Cortex of kidney (tissue), 1 donor: ENCODE measurements around the gene DYNC1H1.
"Not testable (repeated sequence)": the region's sequence is repeated elsewhere in the genome, so short reads cannot be mapped to it uniquely, and the experiment has no call there.

Source experiments
- DNase-seq: peaks from one replicate; lab custom pipeline; 2025; lab: John Stamatoyannopoulos, UW

The DYNC1H1 gene

GRCh38 chr14:101963656-101964296 is 597 bp upstream of the DYNC1H1 start:
- DNase-seq = no peak

- DNase-seq = no peak
These were observed 790 bp downstream of the DYNC1H1 start for GRCh38 chr14:101965181-101965544.

GRCh38 chr14:101965770-101966722 is 1.7 kb downstream of the DYNC1H1 start:
- DNase-seq = no peak

- no peak for DNase-seq
These were observed 2.4 kb downstream of the DYNC1H1 start for GRCh38 chr14:101966742-101967141.

- no peak for DNase-seq
These were observed 3.8 kb downstream of the DYNC1H1 start for GRCh38 chr14:101968186-101968585.

- no peak for DNase-seq
These were observed 5.1 kb downstream of the DYNC1H1 start for GRCh38 chr14:101969481-101969880.

GRCh38 chr14:101970830-101971400 is 6.5 kb downstream of the DYNC1H1 start:
- DNase-seq = no peak

- not testable (repeated sequence) for DNase-seq
These were observed 7.1 kb downstream of the DYNC1H1 start for GRCh38 chr14:101971458-101971857.

GRCh38 chr14:101972126-101972866 is 7.9 kb downstream of the DYNC1H1 start:
- no peak for DNase-seq

GRCh38 chr14:101973356-101973755 is 9.0 kb downstream of the DYNC1H1 start:
- DNase-seq = no peak

GRCh38 chr14:101975231-101975630 is 10.9 kb downstream of the DYNC1H1 start:
- DNase-seq = no peak

- no peak for DNase-seq
These were observed 13.1 kb downstream of the DYNC1H1 start for GRCh38 chr14:101977311-101978071.

GRCh38 chr14:101979666-101980065 is 15.3 kb downstream of the DYNC1H1 start:
- no peak for DNase-seq

GRCh38 chr14:101980251-101980650 is 15.9 kb downstream of the DYNC1H1 start:
- no peak for DNase-seq

GRCh38 chr14:101980700-101981099 is 16.3 kb downstream of the DYNC1H1 start:
- no peak for DNase-seq

- no peak for DNase-seq
These were observed 18.2 kb downstream of the DYNC1H1 start for GRCh38 chr14:101982621-101983020.

- not testable (repeated sequence) for DNase-seq
These were observed 20.5 kb downstream of the DYNC1H1 start for GRCh38 chr14:101984831-101985230.

GRCh38 chr14:101985957-101986356 is 21.6 kb downstream of the DYNC1H1 start:
- no peak for DNase-seq

GRCh38 chr14:101986953-101987352 is 22.6 kb downstream of the DYNC1H1 start:
- DNase-seq = no peak

- DNase-seq = no peak
These were observed 24.0 kb downstream of the DYNC1H1 start for GRCh38 chr14:101988377-101988776.

GRCh38 chr14:101991352-101991751 is 27.0 kb downstream of the DYNC1H1 start:
- no peak for DNase-seq
